GM21786 (cell line): Measurements from ENCODE around the gene KLK4.

Source experiments
- ATAC-seq: cut with Tn5 transposase; IDR thresholded peaks from one replicate; pipeline ENCODE4 v1.9.1; 2021; ENCODE audit not compliant: unreplicated experiment

Gene KLK4, protein sequence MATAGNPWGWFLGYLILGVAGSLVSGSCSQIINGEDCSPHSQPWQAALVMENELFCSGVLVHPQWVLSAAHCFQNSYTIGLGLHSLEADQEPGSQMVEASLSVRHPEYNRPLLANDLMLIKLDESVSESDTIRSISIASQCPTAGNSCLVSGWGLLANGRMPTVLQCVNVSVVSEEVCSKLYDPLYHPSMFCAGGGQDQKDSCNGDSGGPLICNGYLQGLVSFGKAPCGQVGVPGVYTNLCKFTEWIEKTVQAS

DNA sequence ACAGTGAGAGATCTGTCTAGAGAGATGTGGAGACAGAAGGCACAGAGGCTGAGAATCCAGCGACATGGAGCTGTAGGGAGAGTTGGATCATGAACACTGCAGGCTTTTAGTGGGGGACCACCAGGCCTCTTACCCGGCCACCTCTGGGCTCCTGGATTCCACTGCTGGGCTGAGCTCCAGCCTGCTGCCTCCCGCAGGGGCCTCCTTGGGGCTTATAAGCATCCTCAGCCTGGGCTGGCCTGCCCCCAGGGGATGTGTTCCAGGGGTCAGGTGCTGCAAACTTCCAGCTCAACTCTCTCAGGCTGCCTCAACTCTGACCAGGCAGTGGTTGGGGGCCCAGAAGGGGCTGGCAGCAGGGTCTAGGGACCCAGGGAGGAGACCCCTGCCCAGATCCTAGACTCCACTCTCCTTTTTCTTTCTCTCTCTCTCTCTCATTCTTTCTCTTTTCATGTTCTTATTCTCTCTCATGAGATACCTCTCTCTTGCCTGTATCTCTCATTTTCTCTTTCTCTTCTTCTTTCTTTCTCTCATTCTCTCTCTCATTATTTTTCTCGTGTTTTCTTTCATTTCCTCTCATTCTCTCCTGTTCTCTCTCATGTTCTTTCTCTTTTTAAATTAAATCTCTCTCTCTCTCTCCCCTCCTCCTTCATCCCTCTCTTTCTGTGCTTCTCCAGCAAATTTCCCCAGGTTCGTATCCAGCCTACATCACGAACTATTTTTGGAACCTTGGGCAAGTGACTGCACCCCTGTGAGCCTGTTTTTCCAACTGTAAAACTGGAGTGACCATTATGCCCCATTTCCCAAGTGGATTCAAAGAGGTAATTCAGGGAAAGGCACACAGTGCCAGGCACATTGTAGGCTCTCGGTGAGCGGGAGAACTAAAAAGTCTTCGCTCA lies at the start of gene KLK4:
Gene KLK4 (minus strand): TSS at position 190 of the 896 bp plus-strand sequence. CDS start 657 bp downstream, outside the sequence.
- ATAC-seq: no peak

DNA sequence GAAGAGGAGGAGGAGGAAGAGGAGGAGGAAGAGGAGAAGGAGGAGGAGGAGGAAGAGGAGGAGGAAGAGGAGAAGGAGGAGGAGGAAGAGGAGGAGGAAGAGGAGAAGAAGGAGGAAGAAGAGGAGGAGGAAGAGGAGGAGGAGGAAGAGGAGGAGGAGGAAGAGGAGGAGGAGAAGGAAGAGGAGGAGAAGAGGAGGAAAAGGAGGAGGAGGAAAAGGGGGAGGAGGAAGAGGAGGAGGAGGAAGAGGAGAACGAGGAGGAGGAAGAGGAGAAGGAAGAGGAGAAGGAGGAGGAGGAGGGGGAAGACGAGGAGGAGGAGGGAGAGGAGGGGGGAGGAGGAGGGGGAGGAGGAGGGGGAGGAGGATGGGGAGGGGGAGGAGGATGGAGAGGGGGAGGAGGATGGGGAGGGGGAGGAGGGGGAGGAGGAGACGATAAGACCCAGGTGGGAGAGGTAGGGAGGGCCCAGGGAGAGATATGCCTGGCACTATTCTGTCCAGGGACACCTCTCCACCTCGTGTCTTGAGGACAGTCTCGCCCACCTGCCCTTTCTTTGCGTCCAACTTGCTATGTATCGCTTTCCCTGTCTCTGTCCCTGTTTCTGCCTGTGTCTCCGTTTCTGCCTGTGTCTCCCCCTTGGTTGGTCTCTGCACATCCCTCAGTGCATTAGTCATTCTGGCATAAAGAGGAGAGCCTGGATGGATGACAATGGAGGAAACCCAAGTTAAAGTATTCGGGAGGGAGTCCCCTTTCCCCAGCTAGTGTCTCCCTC lies 48.7 kb upstream of the KLK4 start:
- ATAC-seq: no peak

DNA sequence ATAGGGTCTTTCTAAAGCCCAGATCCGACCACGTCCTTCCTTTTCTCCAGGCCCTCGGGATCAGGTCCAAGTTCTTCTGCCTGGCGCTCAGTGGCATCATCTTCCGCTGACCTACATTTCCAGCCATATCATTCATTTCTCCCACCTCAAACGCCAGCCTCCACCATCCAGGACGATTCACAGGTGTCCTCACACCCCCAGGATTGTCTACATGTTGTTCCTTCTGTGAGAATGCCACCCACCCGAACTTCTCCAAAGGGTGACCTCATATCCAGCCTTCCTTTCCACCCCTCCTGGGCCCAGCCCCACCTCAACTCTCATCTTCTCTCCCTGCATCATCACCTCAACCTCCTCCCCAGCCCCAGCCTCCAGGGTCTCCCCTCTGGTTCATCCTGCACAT lies 46.4 kb upstream of the KLK4 start:
- no peak for ATAC-seq

DNA sequence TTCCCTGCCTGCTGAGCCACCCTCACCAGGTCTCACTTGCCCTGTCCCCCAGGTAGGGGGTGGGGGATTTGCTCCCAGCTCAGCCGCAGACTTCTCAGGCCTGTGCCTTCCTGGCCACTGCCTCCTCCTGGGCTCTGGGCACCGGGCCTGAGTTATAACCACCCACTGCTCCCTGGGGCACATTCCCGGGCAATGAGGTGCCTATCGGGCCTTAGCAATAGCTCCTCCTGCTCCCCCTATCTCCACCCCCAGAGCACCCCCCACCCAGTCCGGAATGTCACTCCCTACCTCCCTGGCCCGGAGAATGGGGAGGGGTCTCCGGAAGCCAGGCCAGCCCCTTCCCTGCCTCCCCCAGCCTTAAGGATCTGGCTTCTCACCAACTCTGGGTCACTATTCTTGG lies 41.7 kb upstream of the KLK4 start, which contains the start of gene KLK5:
Gene KLK5 (minus strand): TSS at position 129 of the 400 bp plus-strand sequence. CDS start 381 bp downstream, outside the sequence.
- ATAC-seq: no peak

DNA sequence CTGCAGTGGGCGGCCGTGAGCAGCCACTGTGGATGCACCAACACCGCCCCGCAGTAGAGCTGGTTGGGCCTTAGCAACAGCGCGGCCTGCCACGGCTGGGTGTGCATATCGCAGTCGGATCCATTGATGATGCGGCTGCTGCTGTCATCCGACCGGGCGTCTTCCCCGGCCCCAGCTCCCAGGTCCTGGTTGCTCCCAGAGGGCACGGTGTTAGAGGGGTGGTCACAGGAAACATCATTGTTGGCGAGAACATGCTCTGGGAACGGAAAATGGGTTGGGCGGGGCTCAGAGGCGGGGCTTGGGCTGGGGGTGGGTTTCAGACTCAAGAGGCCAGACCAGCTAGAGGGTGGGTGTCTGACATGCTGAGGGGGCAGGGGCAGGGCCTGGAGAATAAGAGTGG lies 38.7 kb upstream of the KLK4 start:
- ATAC-seq: no peak

DNA sequence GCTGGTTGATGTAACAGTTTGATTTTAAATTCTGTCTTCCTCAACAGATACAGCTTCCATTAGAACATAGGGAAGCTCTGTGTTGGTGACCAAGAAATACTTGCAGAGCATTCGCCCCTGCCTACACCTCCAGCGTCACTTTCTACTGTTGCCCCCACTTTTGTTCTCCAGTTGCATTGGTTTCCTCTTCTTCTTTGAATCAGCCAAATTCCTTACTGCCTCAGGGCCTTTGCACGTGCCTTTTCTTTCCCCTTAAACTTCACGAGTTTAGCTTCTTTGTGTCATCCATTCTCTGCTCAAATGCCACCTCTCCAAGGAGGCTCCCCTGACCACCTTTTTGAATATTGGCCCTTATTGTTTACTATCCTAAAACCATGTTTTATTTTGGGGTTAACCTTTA lies 35.9 kb upstream of the KLK4 start:
- no peak for ATAC-seq

DNA sequence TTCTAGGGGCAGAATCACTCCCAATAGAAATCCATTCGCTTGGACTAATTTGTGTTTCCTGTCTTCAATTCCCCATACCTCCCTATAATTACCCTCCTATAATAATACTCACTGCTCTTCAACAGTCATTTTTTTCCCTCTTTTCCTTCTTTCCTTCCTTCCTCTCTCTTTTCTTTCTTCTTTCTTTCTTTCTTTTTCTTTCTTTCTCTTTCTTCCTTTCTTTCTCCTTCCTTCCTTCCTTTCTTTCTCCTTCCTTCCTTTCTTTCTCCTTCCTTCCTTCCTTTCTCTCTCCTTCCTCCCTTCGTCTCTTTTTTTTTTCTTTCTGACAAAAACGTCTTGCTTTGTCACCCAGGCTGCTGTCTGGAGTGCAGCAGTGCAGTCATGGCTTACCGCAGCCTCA lies 33.6 kb upstream of the KLK4 start:
- ATAC-seq: no peak

DNA sequence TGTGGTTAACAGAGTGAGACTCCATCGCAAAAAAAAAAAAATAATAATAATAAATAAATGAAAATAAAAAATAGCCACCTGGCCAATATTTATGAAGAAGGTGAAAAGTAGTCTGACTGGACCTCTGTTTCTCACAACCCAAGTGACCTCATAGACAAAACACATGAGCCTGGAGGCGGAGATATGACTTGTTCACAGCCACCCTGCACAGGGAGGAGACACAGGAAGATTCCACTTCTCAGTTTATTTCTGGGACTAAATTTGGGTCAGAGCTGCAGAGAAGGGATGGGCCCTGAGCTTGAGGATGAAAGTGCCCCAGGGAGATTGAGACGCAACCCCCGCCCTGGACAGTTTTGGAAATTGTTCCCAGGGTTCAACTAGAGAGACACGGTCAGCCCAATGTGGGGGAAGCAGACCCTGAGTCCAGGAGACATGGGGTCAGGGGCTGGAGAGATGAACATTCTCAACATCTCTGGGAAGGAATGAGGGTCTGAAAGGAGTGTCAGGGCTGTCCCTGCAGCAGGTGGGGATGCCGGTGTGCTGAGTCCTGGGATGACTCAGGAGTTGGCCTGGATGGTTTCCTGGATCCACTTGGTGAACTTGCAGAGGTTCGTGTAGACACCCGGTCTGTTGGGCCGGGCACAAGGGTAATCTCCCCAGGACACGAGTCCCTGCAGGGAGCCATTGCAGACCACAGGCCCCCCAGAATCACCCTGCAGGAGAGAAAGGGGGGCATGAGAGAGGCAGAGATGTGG lies 32.1 kb upstream of the KLK4 start:
- no peak for ATAC-seq

DNA sequence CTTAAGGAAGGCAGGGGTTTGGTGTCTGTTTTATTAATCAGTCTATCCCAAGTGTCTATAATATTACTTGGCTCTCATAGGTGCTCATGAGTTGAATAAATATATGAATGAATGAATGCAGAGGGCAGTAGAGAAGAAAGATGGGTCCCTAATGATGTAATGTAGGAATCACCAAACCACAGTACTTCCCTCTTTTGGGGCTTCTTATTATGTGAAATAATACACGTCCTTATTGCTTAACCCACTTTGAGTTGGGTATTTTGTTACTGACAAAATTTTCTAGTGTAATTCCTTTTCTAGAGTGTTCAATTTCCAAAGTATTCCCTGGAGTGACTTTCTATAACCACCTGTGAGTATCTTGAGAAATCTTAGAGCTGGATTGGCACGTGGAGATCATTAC lies 28.4 kb upstream of the KLK4 start:
- ATAC-seq: no peak

DNA sequence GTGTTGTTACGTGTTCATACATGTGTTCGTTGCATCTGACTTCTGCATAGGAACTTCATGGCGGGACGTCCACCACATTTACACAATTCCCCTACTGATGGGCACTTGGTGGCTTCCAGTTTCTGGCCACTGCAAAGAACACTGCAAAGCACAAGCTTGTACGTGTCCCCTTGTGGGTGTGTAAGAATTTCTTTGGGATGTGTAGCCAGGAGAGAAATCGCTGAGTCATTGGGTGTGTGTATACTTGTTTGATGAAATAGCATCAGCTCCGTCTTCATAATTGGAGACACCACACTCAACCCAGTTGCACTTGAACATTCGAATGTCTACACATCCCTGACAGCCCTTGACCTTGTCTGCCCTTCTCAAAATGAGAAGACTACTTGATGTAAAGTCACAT lies 22.4 kb upstream of the KLK4 start:
- no peak for ATAC-seq

DNA sequence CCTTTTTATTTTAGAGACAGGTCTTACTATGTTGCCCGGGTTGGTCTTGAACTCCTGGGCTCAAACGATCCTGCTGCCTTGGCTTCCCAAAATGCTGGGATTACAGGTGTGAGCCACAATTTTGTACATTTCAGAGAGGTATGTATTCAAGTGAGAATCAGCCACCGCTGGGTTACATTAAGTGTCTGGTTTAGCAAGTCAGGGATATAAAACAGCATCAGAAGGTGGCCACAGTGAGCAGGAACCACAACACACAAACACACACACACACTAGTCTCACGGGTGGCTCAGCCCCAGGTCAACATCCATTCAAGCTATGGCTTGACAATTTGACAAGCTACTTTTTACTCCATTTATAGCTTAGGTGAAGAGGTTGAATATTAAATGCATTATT lies 21.5 kb upstream of the KLK4 start:
- no peak for ATAC-seq

DNA sequence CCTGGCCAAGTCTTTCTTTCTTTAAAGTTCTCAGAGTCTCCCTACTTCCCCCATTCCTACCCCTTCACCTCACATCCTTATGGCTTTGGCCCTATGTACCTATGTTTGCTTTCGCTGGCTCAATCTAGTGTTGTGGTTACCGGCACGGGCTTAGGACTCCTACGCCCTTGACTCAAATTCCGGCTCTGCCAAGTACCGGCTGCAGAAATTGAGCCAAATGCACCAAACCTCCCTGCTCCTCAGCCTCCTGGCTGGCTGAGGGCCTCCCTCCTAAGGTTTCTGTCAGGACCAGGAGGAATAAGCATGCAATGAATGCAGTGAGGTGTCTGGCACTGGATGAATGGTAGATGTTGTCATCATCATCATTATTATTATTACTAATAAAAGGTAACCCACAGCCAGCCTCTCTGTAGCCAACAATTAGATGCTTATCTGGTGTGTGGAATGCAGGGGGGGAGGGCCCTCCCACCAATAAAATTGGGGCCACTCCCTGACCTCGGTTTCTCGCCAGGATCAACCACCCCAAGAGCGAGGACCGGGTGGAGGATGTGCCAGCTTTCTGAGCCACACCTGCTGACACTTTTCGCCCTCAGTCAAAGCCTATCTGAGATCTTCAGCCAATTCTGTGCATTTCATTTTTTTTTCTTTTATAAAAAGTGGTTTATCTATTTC lies 21.0 kb upstream of the KLK4 start:
- ATAC-seq: no peak

DNA sequence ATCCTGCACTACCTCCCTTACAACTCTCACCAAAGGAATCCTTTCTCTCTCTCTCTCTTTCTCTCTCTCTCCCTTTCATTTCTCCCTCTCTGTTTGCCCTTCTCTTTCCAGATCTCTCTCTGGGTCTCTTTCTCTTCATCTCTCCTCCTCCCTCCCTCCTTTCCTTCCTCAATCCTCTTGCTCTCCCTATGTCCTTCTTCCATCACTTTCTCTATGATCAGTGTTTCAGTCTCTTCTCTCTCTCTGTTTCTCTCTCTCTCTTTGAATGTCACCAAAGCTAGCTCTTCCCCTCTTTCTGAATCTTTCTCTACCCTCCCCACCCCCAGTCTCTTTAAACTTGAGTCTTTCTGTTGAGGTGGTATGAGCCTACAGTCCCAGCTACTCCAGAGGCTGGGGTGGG lies 19.8 kb upstream of the KLK4 start:
- ATAC-seq: no peak

DNA sequence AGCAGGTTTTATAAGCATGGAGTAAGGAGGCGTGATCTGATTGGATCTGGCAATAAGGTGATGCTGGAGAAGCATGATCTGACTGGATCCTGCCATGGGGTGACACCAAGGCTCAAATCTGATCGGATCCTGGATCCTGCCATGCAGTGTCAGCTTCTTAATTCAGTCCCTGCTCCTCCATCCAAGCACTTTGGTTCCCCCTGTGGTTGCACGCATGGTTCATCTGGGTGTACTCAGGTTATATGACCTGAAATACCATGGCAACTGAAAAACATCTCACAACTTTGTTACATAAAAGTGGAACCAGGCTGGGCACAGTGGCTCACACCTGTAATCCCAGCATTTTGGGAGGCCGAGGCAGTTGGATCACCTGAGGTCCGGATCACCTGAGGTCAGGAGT lies 17.6 kb upstream of the KLK4 start:
- no peak for ATAC-seq

DNA sequence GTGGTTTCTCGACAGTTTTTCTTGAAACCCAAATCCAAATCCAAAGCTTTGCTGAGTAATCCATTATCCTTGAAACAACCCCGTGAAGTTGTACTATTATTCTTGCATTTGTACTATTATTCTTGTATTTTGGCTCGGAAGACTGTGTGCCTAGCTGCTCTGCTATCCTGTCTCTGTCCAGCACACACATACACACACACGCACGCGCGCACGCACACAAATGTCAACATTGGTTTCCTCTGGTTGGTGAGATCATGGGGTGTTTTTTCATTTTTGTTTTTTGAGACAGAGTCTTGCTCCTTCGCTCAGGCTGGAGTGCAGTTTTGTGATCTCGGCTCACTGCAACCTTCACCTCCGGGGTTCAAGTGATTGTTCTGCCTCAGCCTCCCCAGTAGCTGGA lies 14.9 kb upstream of the KLK4 start:
- no peak for ATAC-seq

DNA sequence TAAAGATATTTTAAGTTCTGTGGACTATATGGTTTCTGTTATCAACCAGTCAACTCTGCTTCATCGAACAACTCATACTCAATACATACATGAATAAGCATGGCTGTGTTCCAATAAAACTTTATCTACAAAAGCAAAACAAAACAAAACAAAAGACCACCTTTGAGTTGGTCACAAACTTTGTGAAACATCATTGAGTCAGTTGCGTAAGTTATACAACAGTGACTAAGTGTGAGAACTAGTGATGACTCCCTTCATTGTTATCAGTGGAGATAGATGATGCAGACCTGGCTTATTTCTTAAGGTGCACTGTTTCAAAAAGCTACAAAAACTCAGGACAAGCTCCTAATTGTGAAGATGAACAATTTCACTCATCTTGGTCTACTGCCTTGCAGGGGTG lies 14.5 kb upstream of the KLK4 start:
- no peak for ATAC-seq

DNA sequence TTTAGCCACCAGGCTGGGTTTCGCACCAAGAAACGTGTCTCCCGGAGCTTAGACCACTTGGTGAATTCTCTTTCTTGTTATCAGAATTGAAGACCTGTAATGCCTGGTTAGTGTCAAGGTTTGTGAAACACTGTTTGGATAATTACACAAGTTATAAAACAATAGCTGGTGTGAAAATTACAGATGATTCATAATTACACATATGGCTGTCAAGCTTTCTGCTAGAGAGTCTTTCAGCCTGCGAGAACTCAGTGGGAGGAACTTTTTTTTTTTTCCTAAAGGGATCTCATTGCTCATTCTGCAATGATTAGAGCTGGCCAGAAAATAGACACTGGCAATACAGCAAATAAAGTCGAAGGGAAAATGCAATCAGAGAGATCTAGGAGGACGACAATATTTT lies 13.4 kb upstream of the KLK4 start:
- no peak for ATAC-seq

DNA sequence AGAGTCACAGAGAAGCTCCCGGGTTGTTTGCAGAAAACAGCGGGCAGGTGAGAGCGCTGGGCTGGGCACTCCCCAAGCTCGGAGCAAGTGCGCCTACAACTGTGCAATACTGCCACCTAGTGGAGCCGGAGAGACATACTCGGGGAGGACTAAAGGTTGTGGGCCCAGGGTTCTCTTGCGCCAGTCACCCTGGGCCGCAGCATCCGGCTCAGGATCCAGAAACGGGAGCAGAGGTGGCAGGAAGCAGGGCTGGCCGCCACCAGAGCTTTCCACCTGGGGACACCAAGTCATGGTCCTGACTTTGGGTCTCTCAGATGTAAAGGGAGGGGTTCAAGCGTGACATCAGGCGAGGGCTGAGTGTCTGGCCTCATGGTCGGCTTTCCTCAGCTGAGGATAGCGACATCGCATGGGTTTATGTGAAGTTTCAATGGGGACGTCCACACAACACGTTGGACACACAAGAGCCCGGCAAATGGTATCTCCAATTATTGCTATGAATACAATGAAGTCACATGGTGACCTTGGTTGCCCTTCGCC lies 11.2 kb upstream of the KLK4 start:
- ATAC-seq: no peak

DNA sequence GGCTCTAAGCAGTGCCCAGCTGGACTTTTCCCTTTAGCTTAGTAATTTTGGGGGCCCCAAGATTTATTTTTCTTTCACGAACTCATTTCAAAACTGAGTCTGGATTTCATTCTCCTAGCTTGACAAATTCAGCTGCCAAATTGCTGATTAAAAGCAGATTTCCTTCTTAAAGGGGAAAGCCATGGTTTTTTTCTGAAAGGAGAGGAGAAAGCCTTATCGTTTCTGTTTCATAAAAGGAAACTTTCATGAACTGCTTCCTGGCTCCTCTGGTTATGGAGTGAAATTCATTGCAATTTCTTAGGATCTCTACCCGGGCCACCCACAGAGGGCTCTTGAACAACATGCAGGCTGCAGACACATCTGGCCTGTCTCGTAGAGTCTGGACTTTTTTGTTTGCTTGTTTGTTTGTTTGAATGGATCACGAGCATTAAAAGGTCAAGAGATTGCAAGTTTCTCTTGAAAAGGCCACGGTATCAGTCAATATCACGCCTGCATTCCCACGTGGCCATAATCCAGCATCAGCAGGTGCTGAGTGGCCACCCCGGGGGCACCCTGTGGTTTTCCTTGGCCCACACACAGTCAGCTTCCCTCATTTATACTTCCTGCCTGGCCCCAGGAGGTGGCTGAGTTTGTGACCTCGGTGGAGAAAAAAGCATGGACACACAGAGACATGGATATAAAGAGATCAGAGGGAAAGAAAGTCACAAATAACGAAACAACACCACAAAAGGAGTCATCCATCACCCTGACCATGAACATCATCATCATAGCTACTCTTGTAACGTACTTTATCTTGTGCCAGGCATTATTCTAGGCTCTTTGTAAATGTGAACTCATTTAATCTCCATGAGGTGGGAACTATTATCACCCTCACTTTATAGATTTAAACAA lies 10.5 kb upstream of the KLK4 start:
- ATAC-seq: no peak
